Measurements from ENCODE around the gene TMEM198. TPM values are rescaled to one million over a fixed set of nuclear protein-coding genes. Genes with fewer than 3 reads are reported as not detected.

Gene TMEM198
- total RNA-seq (2021; ENCODE audit: unreplicated experiment) = 2.3 TPM
- polyA plus RNA-seq (2012; ENCODE audit: insufficient read length) = 3.5 TPM
- Bru-seq, nascent RNA = percentile 28 among the genes with signal in this experiment
- percentile 34 among the genes with signal in this experiment for BruChase-seq, experiment 1, labeled RNA remaining after a 2-hour chase
- BruChase-seq, experiment 2, labeled RNA remaining after a 6-hour chase = percentile 29 among the genes with signal in this experiment
- long read RNA-seq, partial matches to known transcripts = 2 of 4 reads
- long read RNA-seq, other reads (novel, unspliced or antisense) = 1 of 4 reads

GRCh38 chr2:219543596-219544358, at the start of gene TMEM198, which contains the start of gene CHPF:
TMEM198 (plus strand) TSS chr2:219544028; CDS start chr2:219544728, 700 bp downstream.
CHPF (minus strand) TSS chr2:219543809; CDS start chr2:219543538, 271 bp downstream.
- CTCF ChIA-PET = no interaction called here

More at GRCh38 chr2:219543596-219544358, at the start of gene TMEM198, which contains the start of gene CHPF:
- H3K9me3 ChIP-seq (ENCODE audit: control insufficient read depth, insufficient read depth, low read depth, low read length) = no peaks in the 10 kb centered on the region
- 0 out of 2 replicates have a peak, but pooled peaks cover 2% of the 10 kb centered on the region for H3K36me3 ChIP-seq (ENCODE audit: control insufficient read depth, insufficient read depth, low read length)
- POLR2A ChIA-PET = no interaction called here
- H3K4me3 ChIP-seq (ENCODE audit: low read depth in 2 of 2, low read length in 2 of 2) = peak within 1 kb of the TSS; percentile 62 to 70
- no peak for TF ChIP-seq CTCF (IDR thresholded peaks at IDR 0.05)
- no peak for TF ChIP-seq POLR2AphosphoS5 (IDR thresholded peaks at IDR 0.05; ENCODE audit: low read depth, low read length)
- TF ChIP-seq REST (IDR thresholded peaks at IDR 0.05; ENCODE audit: insufficient read depth in 1 of 2, low read depth in 2 of 2, low read length in 1 of 2) = peak; percentile 96 to 99
- TF ChIP-seq SIN3A (IDR thresholded peaks at IDR 0.05; ENCODE audit: borderline replicate concordance, insufficient read depth, low read depth, low read length) = peak; percentile 62; the same call in 1 of the 2 replicates
- no peak for TF ChIP-seq TCF7L2 (IDR thresholded peaks at IDR 0.05; ENCODE audit: low read depth, low read length)
- DNase-seq (ENCODE audit: low read depth, low spot score) (peak; percentile 86), ATAC-seq (peak; percentile 90)
- no peak within 1 kb of the TSS; the same call in 1 of the 2 replicates for H3K27ac ChIP-seq (ENCODE audit: low read length)
- intact Hi-C loops (cut with micrococcal nuclease; ENCODE audit: unreplicated experiment) = loop anchor here (2.0 to 5.0 kb wide), 2 partner anchors 84 to 145 kb away; partner anchors contain the start of gene SLC4A3
- no peaks in the 10 kb centered on the region for H3K27me3 ChIP-seq (ENCODE audit: control insufficient read depth, insufficient read depth, low read length)
- no TSS peak for BruUV-seq (replicated peaks)
- in situ Hi-C loops (cut with HindIII; ENCODE audit: low pct_unique_long_range_greater_than_20kb, low sequenced_read_pairs) = no loop called here
- peaks cover 9% of the 10 kb centered on the region; the same call in 1 of the 2 replicates for H3K4me1 ChIP-seq (ENCODE audit: control insufficient read depth, insufficient read depth, low read length)
